Gastrocnemius medialis (tissue), 4 donors: ENCODE measurements around the gene MMD2.

Experiments used
- CTCF ChIP-seq, 5 experiments: fragments of 450-650 bp in 3 of 5; fragments of 200-600 bp in 2 of 5; sonication (generic) in 2 of 5; IDR thresholded peaks in 4 of 5; conservative IDR thresholded peaks in 1 of 5; 1 replicate in 4 of 5; 2 replicates in 1 of 5; pipeline ENCODE4 v1.5.1; 2016 to 2019; ENCODE audit warnings: antibody characterized with exemption in 5 of 5, mild to moderate bottlenecking in 3 of 5, moderate library complexity in 3 of 5
- POLR2A ChIP-seq, 2 donors: fragments of 450-650 bp; IDR thresholded peaks; one replicate each; pipeline ENCODE4 v1.6.1; 2017; ENCODE audit warnings: antibody characterized with exemption in 2 of 2, mild to moderate bottlenecking in 2 of 2, moderate library complexity in 2 of 2

GRCh38 chr7:4951304-4951703 lies 7.7 kb downstream of the MMD2 start:
- TF ChIP-seq CTCF (IDR thresholded peaks at IDR 0.05 in 4 of 5, conservative IDR thresholded peaks at IDR 0.05 in 1 of 5), result no peak
- no peak for TF ChIP-seq POLR2A (IDR thresholded peaks at IDR 0.05)
